Measurements from ENCODE around the gene CEACAM16.

GRCh38 chr19:44682807-44683206, 16.1 kb upstream of the CEACAM16 start:
- TF ChIP-seq CTCF (IDR thresholded peaks at IDR 0.05 in 2 of 3, conservative IDR thresholded peaks at IDR 0.05 in 1 of 3; ENCODE audit: borderline replicate concordance in 1 of 3, insufficient read depth in 1 of 3, low read depth in 2 of 3, low read length in 2 of 3) (no peak), ZNF274 (IDR thresholded peaks at IDR 0.05; ENCODE audit: low read depth, low read length) (no peak), REST (IDR thresholded peaks at IDR 0.05; ENCODE audit: low read depth) (no peak), SIN3A (IDR thresholded peaks at IDR 0.05; ENCODE audit: low read depth) (no peak), JUND (IDR thresholded peaks at IDR 0.05) (no peak), POLR2A (IDR thresholded peaks at IDR 0.05; ENCODE audit: borderline replicate concordance, extremely low read depth, insufficient read depth, insufficient read length) (no peak)

Measured in HCT116 (cell line).